GM18517 (cell line): ENCODE measurements around the gene FAM209B.
"Not testable (repeated sequence)": the region's sequence is repeated elsewhere in the genome, so short reads cannot be mapped to it uniquely, and the experiment has no call there.

ENCODE experiments used
- ATAC-seq: cut with Tn5 transposase; IDR thresholded peaks from one replicate; pipeline ENCODE4 v1.9.1; 2021; ENCODE audit warnings: mild to moderate bottlenecking, moderate library complexity; ENCODE audit not compliant: unreplicated experiment

FAM209B gene

DNA sequence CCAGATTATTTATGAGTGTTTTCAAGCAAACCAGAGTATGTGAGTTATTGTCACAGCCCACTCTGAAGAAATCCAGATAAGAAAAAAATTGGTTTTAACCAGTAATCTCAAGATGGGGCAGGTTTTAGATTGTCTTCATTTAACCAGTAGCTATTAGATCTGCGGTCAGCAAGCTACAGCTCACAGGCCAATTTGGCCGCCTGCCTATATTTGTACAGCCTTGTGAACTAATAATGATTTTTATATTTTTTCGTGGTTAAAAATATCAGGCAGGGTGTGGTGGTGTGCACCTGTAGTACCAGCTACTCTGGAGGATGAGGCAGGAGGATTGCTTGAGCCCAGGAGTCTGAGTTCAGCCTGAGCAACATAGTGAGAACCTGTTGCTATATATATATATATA is 5.0 kb downstream of the FAM209B start:
- ATAC-seq, result no peak

DNA sequence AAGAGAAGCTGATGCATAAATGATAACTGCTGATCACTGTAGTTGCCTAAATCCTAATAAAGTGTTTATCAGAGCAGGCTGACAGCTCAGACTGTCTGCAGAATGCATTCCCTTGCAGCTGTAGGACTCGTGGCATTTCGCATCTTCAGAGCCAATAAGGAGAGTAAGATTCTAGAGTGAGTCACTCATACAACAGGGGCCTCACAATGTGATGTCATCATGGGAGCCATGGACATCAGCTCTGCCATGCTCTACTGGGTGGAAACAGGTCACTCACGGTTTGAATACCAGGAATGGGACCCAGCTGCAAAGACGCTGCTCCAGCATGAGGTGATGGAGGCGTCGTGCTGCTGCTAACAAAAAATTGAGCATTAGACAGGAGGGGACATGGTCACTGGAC is 7.4 kb downstream of the FAM209B start:
- ATAC-seq, result no peak

DNA sequence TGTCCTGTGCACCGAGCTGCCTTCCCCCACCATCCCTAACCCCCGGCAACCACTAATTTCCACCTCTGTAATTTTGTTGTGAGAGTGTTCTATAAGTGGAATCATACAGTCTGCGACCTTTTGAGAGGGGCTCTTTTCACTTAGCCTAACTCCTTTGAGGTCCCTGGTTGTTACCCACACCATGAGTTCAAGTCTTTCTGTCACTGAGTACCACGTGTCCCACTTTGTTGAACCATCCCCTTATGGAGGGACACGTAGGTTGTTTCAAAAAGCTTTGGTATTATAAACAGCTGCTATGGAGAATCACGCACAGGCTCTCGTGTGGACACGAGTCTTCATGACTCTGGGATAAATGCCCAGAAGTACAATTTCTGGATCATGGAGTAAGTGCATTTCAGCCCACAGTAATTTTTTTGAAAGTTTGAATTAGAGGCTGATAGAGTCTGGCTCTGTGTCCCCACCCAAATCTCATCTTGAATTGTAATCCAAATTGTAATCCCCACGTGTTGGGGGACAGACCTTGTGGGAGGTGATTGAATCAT is 9.5 kb downstream of the FAM209B start:
- no peak for ATAC-seq

DNA sequence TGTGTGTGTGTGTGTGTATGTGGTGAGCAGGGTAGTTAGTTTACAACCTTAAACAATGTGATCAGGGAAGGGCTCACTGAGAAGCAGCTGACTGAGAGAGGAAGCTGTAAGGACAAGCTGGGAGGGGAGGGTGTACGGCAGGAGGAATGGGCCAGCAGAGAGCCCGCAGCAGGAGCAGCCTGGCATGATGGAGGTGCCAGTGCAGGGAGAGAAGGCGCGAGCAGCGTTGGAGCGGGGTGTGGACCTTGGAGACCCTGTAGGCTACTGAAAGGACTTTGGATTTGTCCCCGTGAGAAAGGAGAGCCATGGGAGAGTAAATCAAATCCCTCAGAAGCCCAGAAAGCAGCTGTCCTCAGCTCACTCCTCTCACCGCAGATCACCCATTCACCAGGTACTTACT is 18.5 kb downstream of the FAM209B start:
- no peak for ATAC-seq

DNA sequence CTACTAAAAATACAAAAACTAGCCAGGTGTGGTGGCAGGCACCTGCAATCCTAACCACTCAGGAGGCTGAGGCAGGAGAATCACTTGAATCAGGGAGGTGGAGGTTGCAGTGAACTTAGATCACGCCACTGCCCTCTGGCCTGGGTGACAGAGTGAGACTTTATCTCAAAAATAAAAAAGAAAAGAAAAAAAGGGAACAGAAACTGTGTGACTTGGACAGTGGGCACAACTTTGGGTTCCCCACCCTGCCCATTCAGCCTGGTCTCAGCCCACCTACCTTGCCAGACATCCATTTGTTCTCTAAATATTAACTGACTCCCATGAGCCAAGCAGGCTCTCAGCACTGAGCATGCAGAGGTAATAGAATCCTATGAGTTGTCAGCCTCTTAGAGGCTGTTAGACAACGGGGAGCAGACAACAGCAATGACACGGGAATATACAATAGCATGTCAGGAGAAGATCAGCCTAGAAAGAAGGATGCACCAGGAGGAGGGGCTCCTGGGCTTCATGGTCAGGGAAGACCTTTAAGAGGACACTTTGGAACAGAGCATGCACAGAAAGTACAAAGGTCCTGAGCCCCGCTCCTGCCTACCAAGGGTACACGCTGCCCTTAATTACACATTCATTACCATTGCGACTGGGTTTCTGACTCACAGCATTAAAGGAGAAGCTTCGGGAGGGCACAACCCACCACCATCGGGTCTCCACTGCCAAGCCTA is 20.0 kb downstream of the FAM209B start:
- ATAC-seq, result peak; percentile 45

DNA sequence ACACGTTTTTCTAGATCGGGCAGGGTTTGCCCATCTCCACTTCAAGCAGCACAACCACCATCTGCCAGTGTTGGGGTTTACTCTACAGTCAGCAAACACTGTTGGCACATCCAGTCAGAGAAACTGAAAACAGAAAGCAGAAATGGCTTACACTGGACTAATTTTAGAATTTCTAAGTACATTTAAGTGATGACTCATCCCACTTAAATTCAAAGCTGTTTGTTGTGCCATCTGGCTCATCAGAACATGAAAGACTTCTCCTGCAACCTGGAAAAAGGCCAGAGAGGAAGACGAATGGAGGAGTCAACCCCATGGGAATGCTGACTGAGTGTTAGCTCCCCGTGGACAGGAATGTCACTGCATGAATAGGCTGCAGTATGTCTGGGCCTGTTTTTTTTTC is 21.8 kb downstream of the FAM209B start:
- peak; percentile 93 for ATAC-seq

DNA sequence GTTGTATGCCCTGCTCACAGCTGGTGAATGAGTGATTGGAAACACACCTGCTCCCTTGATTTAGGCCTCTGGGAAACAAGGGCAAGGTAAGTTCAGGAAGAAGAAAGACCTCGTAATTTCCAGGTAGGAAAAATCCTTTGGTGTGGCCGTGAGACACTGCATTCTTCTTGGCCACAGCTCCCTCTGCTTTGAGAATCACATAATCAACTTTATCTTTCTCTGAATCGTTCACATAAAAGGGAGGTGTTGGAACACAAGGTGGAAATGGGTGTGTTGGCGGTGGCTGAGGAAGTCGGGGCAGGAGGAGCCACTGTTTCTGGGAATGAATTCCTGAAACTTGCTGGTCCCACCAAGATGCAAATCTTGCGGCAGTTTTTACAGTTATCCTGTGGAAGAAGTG is 25.9 kb downstream of the FAM209B start:
- ATAC-seq, result no peak

DNA sequence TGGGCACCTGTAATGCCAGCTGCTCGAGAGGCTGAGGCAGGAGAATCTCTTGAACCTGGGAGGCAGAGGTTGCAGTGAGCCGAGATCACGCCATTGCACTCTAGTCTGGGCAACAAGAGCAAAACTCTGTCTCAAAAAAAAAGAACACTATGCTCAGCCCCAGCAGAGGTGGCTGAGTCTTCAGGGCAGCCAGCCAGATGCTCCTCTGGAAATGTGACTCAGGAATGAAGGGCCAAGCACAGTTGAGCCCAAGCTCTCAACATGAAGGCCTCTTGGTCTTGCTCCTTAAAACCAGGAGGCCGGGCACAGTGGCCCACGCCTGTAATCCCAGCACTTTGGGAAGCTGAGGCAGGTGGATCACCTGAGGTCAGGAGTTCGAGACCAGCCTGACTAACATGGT is 31.5 kb downstream of the FAM209B start:
- ATAC-seq, result not testable (repeated sequence)

DNA sequence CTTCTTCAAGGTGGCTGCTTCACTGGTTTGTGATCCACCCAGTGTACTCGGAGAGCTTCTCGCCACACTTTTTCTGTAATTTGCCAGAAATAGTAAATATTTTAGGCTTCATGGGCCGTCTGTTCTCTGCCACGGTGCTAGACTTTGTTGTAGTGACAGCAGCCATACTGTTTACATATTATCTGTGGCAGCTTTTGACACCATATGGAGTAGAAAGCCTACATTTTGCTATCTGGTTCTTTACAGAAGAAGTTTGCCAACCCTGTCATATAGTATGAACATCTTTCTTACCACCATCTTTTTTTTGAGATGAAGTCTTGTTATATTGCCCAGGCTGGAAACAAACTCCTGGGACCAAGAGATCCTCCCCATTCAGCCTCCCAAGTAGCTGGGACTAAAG is 32.5 kb downstream of the FAM209B start:
- no peak for ATAC-seq

DNA sequence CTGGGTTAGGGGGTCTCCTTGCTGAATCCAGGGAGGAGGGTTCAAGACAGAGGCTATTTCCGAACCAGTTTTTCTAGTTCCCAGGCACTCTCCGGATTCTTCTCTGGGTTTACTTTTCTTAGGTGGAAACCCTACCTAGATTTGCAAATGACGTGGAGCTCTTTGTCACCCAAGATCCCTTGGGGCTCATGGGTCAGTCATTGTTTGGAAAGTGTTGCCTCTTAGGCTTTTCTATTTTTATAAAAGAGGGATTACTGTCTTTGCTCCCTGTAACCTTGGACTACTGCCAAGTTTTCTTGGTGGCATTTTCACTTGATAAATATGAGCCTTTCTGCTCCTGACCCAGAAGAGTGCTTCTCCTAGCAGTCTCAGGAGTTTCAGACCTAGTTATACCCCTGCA is 33.6 kb downstream of the FAM209B start:
- ATAC-seq, result no peak

DNA sequence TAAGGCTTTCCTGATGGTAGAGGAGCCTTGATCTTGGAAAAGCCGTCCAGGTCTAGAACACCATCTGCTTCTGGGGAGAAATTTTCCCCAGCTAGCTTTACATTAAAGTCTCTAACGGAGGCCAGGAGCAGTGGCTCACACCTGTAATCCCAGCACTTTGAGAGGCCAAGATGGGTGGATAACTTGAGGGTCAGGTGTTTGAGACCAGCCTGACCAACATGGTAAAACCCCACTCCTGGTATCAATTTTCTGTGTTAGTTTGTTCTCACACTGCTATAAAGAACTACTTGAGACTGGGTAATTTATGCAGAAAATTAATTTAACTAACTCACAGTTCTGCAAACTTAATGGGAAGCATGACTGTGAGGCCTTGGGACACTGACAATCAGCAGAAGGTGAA is 37.8 kb downstream of the FAM209B start:
- ATAC-seq, result no peak

DNA sequence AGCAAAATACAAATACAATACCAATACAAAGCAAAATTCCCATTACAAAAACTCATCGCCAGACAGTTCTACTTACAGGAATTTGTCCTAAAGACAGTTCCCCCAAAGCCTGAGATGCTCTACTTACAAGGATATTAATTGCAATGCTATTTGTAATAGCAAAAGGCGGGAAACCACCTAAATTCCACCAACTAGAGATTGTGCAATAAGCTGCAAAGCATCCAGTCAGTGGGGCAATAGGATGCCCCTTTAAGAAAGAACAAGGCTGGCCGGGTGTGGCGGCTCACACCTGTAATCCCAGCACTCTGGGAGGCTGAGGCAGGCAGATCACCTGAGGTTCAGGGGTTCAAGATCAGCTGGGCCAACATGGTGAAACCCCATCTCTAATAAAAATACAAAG is 39.1 kb downstream of the FAM209B start:
- no peak for ATAC-seq

DNA sequence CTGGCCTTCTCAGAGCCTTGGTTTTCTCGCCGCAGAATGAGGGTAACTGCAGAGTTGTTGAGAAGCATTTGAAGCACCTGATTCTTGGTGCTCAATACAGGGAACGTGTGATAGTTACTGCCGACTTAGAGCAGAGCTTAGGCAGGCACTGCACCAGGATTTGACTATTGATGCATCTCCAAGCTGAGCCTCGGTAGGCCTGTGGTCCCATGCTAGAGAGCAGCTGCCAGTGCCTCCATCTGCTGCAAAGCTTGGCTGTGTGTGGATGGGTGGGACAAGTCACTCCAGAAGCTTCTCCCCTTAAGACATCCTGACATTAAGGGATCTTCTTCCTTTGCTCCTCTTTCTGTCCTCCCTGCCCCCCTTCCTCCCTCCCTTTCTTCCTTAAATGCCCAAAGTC is 40.9 kb downstream of the FAM209B start:
- ATAC-seq, result no peak

DNA sequence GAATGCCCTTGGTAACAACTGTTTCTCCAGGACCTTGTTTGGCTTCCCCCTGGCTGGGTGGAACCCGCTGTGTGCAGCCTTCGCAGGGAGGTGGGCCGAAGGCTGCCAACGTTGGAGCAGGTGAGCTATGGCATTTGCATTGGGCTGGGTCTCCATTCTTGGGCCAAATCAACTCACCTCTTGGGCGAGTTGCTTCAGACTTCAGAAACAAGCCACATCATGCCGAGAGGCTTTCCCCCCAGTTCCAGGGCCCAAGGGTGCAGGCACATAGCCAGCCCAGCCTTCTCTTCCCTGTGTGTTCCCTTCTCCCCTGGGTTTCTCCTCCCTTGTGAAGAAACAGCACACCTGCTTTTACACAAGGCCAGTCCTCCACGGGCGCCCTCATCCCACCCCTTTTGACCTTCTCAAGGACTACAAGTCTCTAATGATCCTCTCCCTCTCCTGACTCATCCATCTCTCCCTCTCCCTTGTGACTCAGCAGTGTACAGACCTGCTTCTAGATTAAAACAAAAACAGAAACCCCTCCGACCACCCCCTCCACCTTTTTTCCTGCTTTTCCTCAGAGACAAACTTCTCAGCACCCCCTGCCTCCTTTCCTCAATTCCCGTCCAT is 41.6 kb downstream of the FAM209B start:
- ATAC-seq, result no peak

DNA sequence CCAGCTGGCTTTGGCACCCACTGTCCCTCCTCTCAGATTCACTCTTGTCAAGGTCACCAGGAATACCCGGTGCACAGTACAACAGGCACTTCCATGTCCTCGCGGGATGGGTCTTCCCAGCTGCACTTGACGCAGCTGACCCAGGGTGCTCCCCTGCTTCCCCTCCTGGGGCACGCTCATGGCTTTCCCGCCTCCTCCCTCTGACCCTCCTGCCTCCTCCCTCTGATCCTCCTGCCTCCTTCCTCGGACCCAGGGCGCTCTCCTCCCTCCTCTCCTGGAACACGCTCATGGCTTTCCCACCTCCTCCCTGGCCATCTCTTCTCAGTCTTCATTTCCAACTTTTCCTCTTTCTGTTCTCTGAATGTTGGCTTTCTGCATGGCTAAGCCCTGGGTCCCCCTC is 42.1 kb downstream of the FAM209B start:
- ATAC-seq, result no peak

DNA sequence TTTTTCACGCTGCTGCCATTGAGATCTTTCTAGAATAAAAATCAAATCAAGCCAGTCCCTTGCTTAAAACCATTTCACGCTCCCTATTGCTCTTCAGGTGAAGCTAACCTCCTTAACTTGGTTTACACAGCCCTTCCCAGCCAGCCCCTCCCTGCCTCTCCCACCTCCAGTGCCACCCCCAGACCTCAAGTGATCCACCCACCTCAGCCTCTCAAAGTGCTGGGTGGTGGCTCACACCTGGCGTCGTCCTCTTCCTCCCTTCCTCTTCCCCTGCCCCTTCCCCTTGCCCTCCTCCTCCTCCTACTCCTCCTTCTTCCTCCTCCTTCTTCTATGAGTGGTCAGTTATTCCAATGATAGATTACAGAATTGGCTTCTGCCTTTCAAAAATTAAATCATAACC is 42.9 kb downstream of the FAM209B start:
- ATAC-seq, result no peak

DNA sequence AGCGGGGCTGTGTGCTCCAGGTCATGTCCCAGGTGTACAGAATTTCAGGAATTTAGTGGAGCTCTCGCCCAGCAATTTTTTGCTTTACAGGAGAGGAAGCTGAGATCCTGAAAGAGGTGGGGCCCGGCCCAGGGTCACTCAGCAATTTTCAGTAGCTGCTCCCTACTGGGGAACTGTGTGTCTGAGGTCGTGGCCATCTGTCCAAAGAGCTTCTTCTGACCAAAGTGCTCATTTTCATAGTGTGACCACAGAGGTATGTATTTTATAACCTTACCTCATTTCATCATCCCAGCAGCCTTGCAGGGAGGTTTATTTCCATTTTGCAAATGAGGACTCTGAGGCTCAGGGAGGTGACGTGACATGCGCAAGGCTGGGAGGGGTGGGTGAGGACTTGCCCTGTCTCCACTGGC is 46.3 kb downstream of the FAM209B start:
- ATAC-seq, result no peak

DNA sequence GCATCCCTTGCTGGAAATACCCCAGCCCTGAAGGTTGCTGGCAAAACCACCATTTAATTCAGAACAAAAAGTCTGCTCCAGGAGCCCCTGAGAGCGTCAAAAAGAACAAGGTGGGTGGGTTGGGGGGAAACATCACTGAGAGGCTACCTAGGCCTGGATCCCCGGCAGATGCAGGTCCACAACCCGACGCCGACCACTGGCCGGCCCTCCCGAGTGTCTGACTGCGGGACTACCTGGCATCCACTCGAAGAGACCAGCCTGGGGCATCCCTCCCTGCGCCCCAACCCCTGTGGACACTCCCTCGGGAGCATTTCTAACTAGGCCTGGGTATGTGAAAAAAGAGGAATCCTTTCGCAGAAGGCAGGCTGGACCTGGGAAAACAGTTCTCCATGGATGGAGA is 47.2 kb downstream of the FAM209B start:
- no peak for ATAC-seq

DNA sequence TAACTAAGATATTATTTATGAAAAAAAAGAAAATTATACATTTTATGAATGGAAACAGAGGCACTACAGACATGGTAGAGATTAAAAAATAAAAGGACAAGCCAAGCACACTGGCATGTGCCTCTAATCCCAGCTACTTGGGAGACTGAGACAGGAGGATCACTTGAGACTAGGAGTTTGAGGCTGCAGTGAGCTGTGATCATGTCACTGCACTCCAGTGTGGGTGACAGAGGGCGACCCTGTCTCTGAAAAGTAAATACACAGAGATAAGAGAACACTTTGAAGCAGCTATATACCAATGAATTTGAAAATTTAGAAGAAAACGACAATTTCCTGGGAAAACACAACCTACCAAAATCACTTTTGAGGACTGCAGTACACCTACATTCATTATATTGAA is 48.7 kb downstream of the FAM209B start:
- no peak for ATAC-seq

DNA sequence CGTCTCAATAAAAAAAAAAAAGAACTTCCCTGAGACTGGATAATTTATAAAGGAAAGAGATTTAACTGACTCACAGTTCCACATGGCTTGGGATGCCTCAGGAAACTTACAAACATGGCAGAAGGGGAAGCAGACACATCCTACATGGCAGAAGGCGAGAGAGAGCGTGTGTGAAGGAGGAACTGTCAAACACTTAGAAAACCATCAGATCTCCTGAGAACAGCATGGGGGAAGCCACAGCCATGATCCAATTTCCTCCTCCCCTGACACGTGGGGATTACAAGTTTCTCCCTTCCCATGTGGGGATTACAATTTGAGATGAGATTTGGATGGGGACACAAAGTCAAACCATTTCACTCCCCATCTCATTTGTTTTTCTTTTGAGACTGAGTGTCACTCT is 49.5 kb downstream of the FAM209B start:
- ATAC-seq, result no peak

DNA sequence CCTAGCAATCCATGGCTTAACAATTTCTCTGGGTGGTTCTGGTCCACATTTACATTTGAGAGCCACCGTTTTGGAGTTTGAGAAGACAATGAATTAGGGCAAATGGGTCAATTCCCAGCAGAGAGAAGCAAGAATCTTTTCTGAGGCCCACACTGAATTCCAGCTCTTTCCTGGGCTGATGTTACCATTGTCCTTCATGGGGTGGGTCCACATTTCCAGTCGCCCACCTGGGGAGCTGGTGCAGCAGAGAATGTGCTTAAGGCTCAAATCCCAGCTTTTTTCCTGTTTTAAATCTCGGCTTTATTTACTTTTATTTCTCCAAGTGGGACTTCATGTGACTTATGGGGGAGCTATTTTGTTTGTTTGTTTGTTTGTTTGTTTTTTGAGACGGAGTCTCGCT is 51.9 kb downstream of the FAM209B start:
- no peak for ATAC-seq
